Loucy (cell line): ENCODE data around the gene SSH2.

Source experiments
- H2AFZ ChIP-seq: fragments of 200-600 bp; sonication (generic); 2 replicates; pipeline ENCODE4 v1.6.0; 2016; ENCODE audit warnings: antibody characterized with exemption, mild to moderate bottlenecking, low read length, moderate library complexity
- H3F3A ChIP-seq: fragments of 200-600 bp; 2 replicates; pipeline ENCODE4 v1.6.0; 2016; ENCODE audit warnings: antibody characterized with exemption, low read depth, mild to moderate bottlenecking
- H3K27me3 ChIP-seq: fragments of 200-600 bp; sonication (generic); 2 replicates; pipeline ENCODE4 v1.6.1; 2014; ENCODE audit warnings: low read length, mild to moderate bottlenecking; ENCODE audit not compliant: insufficient read depth, poor library complexity, severe bottlenecking
- H3K36me3 ChIP-seq: fragments of 200-600 bp; sonication (generic); 2 replicates; pipeline ENCODE4 v1.6.1; 2016; ENCODE audit warnings: low read length; ENCODE audit not compliant: insufficient read depth
- H3K4me1 ChIP-seq: fragments of 200-600 bp; sonication (generic); 2 replicates; pipeline ENCODE4 v1.5.1; 2014; ENCODE audit warnings: low read length, mild to moderate bottlenecking; ENCODE audit not compliant: insufficient read depth, poor library complexity, severe bottlenecking
- H3K4me2 ChIP-seq: fragments of 200-600 bp; sonication (generic); 2 replicates; pipeline ENCODE4 v1.6.0; 2014; ENCODE audit warnings: antibody characterized with exemption, low read length, low read depth, mild to moderate bottlenecking; ENCODE audit not compliant: poor library complexity, severe bottlenecking
- H3K4me3 ChIP-seq: fragments of 200-600 bp; sonication (generic); 2 replicates; pipeline ENCODE4 v1.5.1; 2014; ENCODE audit warnings: low read length, mild to moderate bottlenecking, mixed read lengths; ENCODE audit not compliant: poor library complexity, severe bottlenecking
- H3K79me2 ChIP-seq: fragments of 200-600 bp; sonication (generic); 2 replicates; pipeline ENCODE4 v1.6.1; 2014; ENCODE audit warnings: low read length; ENCODE audit not compliant: insufficient read depth
- H3K9ac ChIP-seq: fragments of 200-600 bp; sonication (generic); 2 replicates; pipeline ENCODE4 v1.6.0; 2014; ENCODE audit warnings: mild to moderate bottlenecking, low read depth, low read length, moderate library complexity; ENCODE audit not compliant: poor library complexity, severe bottlenecking
- H3K9me2 ChIP-seq: fragments of 200-600 bp; sonication (generic); replicated peaks from 2 replicates; pipeline ENCODE4 v1.6.1; 2016; ENCODE audit warnings: low read depth, low read length, mixed read lengths
- H3K9me3 ChIP-seq: fragments of 200-600 bp; sonication (generic); 2 replicates; pipeline ENCODE4 v1.6.1; 2014; ENCODE audit warnings: mild to moderate bottlenecking, antibody characterized with exemption, low read length, low read depth; ENCODE audit not compliant: insufficient read depth
- H4K20me1 ChIP-seq: fragments of 200-600 bp; sonication (generic); 2 replicates; pipeline ENCODE4 v1.6.0; 2014; ENCODE audit warnings: antibody characterized with exemption, low read length, mild to moderate bottlenecking; ENCODE audit not compliant: insufficient read depth, poor library complexity, severe bottlenecking
- EZH2phosphoT487 ChIP-seq: fragments of 200-600 bp; IDR thresholded peaks from 2 replicates; pipeline ENCODE4 v1.6.1; 2018; ENCODE audit warnings: antibody characterized with exemption, mild to moderate bottlenecking, moderate library complexity, borderline replicate concordance
- TF ChIP-seq, protein P1 (sequence below): fragments of 200-600 bp; sonication (generic); conservative IDR thresholded peaks from 2 replicates; pipeline ENCODE4 v1.5.1; 2014; ENCODE audit warnings: mild to moderate bottlenecking, antibody characterized with exemption, low read length

The SSH2 gene

DNA sequence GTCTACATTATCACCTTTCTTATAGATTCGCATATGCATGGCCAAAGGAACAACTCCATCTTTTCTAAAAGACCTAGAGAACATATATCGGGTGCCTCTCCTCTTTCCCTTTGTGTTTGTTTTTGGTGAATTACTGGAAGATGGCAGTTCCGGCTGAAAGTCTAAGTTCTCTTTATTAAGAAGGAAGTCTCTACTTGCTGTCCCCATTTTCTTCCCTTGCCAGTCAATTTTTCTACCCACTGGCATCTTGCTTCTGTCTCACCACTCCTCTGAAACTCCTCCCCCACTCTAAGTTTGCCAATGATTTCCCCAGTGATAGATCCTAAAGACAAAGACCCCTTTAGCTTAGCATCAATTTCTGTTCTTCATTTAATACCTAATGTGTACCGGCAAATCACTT is 213.5 kb downstream of the SSH2 start:
- no peak overlapping the region for H3K4me3 ChIP-seq
- H3K27me3 ChIP-seq: no peaks in the 10 kb centered on the region
- H3F3A ChIP-seq: no peaks in the 10 kb centered on the region; the same call in 1 of the 2 replicates
- H3K79me2 ChIP-seq: peaks cover 25% of the 10 kb centered on the region
- no peak overlapping the region for H2AFZ ChIP-seq
- no peak for TF ChIP-seq EZH2phosphoT487
- TF ChIP-seq, protein P1, sequence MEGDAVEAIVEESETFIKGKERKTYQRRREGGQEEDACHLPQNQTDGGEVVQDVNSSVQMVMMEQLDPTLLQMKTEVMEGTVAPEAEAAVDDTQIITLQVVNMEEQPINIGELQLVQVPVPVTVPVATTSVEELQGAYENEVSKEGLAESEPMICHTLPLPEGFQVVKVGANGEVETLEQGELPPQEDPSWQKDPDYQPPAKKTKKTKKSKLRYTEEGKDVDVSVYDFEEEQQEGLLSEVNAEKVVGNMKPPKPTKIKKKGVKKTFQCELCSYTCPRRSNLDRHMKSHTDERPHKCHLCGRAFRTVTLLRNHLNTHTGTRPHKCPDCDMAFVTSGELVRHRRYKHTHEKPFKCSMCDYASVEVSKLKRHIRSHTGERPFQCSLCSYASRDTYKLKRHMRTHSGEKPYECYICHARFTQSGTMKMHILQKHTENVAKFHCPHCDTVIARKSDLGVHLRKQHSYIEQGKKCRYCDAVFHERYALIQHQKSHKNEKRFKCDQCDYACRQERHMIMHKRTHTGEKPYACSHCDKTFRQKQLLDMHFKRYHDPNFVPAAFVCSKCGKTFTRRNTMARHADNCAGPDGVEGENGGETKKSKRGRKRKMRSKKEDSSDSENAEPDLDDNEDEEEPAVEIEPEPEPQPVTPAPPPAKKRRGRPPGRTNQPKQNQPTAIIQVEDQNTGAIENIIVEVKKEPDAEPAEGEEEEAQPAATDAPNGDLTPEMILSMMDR: no peak
- no peaks in the 10 kb centered on the region for H3K9me2 ChIP-seq
- H3K4me1 ChIP-seq: peaks cover 14% of the 10 kb centered on the region
- H3K9me3 ChIP-seq: no peaks in the 10 kb centered on the region
- H3K36me3 ChIP-seq: no peaks in the 10 kb centered on the region
- no peak overlapping the region for H3K4me2 ChIP-seq
- no peaks in the 10 kb centered on the region for H4K20me1 ChIP-seq
- no peak overlapping the region for H3K9ac ChIP-seq

DNA sequence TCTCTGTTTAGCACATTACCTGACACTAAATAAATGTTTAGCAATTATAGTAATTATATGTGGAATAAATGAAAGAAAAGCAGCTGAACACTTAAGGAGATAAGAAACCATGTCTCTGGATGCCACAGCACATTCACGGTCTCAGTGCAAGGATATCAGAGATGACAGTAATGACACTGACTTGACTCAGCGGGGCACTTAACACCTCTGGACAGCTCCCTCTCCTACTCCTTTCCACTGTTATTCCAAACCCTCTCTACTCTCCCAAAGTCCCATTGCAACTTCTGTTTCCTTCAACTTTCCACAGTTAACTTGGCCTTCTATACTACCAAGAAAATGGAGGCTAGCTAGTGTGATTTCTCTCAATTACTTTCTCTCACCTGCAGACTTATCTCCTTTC is 214.3 kb downstream of the SSH2 start:
- Histone ChIP-seq H3K4me3 (no peak overlapping the region), H3K9me2 (no peaks in the 10 kb centered on the region), H3K4me1 (peaks cover 7% of the 10 kb centered on the region), H3K79me2 (peaks cover 23% of the 10 kb centered on the region), H3F3A (no peaks in the 10 kb centered on the region; the same call in 1 of the 2 replicates), H3K36me3 (no peaks in the 10 kb centered on the region), H3K9ac (no peak overlapping the region), H3K9me3 (no peaks in the 10 kb centered on the region), H3K27me3 (no peaks in the 10 kb centered on the region), H2AFZ (no peak overlapping the region), H3K4me2 (no peak overlapping the region), H4K20me1 (no peaks in the 10 kb centered on the region)
- no peak for TF ChIP-seq EZH2phosphoT487
- TF ChIP-seq, protein P1: no peak

DNA sequence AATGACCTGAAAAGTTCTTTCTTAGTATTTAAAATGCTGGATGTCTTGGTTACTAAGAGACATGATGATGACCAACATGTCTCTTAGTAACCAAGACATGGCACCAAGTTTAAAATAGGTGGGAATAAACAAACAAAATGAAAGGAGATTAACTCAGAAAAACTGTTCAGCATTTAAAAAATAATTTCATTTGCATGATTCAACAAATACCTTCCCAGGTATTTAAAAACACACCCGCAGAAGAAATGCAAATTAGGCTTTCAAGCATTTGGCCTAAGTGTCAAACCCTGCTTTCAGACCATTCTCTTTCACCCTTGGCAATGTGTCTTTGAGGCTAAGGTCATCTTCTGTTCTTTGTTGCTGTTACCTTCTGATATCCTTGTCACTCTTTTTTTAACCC is 215.9 kb downstream of the SSH2 start:
- no peaks in the 10 kb centered on the region for H3K36me3 ChIP-seq
- no peak overlapping the region for H3K4me3 ChIP-seq
- TF ChIP-seq, protein P1: no peak
- H3K79me2 ChIP-seq: peaks cover 12% of the 10 kb centered on the region
- no peaks in the 10 kb centered on the region for H3K9me3 ChIP-seq
- H3K4me2 ChIP-seq: no peak overlapping the region
- H3K27me3 ChIP-seq: no peaks in the 10 kb centered on the region
- H3K9me2 ChIP-seq: no peaks in the 10 kb centered on the region
- no peak overlapping the region for H2AFZ ChIP-seq
- no peaks in the 10 kb centered on the region for H3K4me1 ChIP-seq
- H3F3A ChIP-seq: no peaks in the 10 kb centered on the region
- H4K20me1 ChIP-seq: no peaks in the 10 kb centered on the region
- no peak overlapping the region for H3K9ac ChIP-seq
